OCI-LY1 (cell line): ENCODE results near the gene TBPL2.

Experiments used
- H2AFZ ChIP-seq: fragments of 200-600 bp; sonication (generic), shearing (Covaris generic); 2 replicates; pipeline ENCODE4 v1.6.0; 2014; ENCODE audit warnings: antibody characterized with exemption, mild to moderate bottlenecking, low read length
- H3F3A ChIP-seq: fragments of 200-600 bp; sonication (generic), shearing (Covaris generic); 2 replicates; pipeline ENCODE4 v1.6.0; 2014; ENCODE audit warnings: mild to moderate bottlenecking, antibody characterized with exemption, low read length, moderate library complexity; ENCODE audit not compliant: insufficient read depth
- H3K27ac ChIP-seq: fragments of 200-600 bp; sonication (generic); 2 replicates; pipeline ENCODE4 v1.5.1; 2014; ENCODE audit warnings: low read length, mixed run types, mild to moderate bottlenecking, low read depth; ENCODE audit not compliant: poor library complexity, severe bottlenecking
- H3K27me3 ChIP-seq: fragments of 200-600 bp; sonication (generic); 2 replicates; pipeline ENCODE4 v1.6.0; 2014; ENCODE audit warnings: antibody characterized with exemption, mild to moderate bottlenecking, low read length, moderate library complexity; ENCODE audit not compliant: insufficient read depth
- H3K36me3 ChIP-seq: fragments of 200-600 bp; sonication (generic); 2 replicates; pipeline ENCODE4 v1.6.1; 2014; ENCODE audit warnings: mild to moderate bottlenecking, antibody characterized with exemption, low read length, moderate library complexity, mixed read lengths; ENCODE audit not compliant: insufficient read depth
- H3K4me1 ChIP-seq: fragments of 200-600 bp; sonication (generic); 2 replicates; pipeline ENCODE4 v1.5.1; 2014; ENCODE audit warnings: mild to moderate bottlenecking, low read length, moderate library complexity; ENCODE audit not compliant: insufficient read depth, severe bottlenecking
- H3K4me2 ChIP-seq: fragments of 200-600 bp; sonication (generic), shearing (Covaris generic); 2 replicates; pipeline ENCODE4 v1.6.1; 2014; ENCODE audit warnings: low read length
- H3K4me3 ChIP-seq: fragments of 200-600 bp; sonication (generic); 2 replicates; pipeline ENCODE4 v1.5.1; 2014; ENCODE audit warnings: low read length, low read depth, mild to moderate bottlenecking, mixed read lengths; ENCODE audit not compliant: poor library complexity, severe bottlenecking
- H3K79me2 ChIP-seq: fragments of 200-600 bp; shearing (Covaris generic); 2 replicates; pipeline ENCODE4 v1.6.1; 2016; ENCODE audit warnings: mixed run types, low read length, mixed read lengths; ENCODE audit not compliant: insufficient read depth
- H3K9ac ChIP-seq: fragments of 200-600 bp; sonication (generic), shearing (Covaris generic); 2 replicates; pipeline ENCODE4 v1.6.1; 2014; ENCODE audit warnings: mild to moderate bottlenecking, low read length, mixed read lengths
- H3K9me2 ChIP-seq: fragments of 200-600 bp; sonication (generic), shearing (Covaris generic); 2 replicates; pipeline ENCODE4 v1.6.1; 2014; ENCODE audit warnings: low read depth, mild to moderate bottlenecking, low read length, mixed read lengths
- H3K9me3 ChIP-seq: fragments of 200-600 bp; shearing (Covaris generic); 2 replicates; pipeline ENCODE4 v1.6.1; 2014; ENCODE audit warnings: low read length, mixed read lengths
- H4K20me1 ChIP-seq: fragments of 200-600 bp; sonication (generic), shearing (Covaris generic); 2 replicates; pipeline ENCODE4 v1.6.0; 2016; ENCODE audit warnings: mild to moderate bottlenecking, low read length; ENCODE audit not compliant: insufficient read depth
- EZH2 ChIP-seq: fragments of 200-600 bp; sonication (generic), shearing (Covaris generic); IDR thresholded peaks from 2 replicates; pipeline ENCODE4 v1.8.0; 2017; ENCODE audit warnings: borderline replicate concordance, mixed run types, mild to moderate bottlenecking, antibody characterized with exemption, low read length, moderate library complexity, mixed read lengths
- TF ChIP-seq, protein P1 (sequence below): fragments of 200-600 bp; sonication (generic), shearing (Covaris generic); IDR thresholded peaks from 2 replicates; pipeline ENCODE4 v1.5.1; 2017; ENCODE audit warnings: mild to moderate bottlenecking, antibody characterized with exemption, low read length, moderate library complexity, mixed read lengths

The TBPL2 gene

DNA sequence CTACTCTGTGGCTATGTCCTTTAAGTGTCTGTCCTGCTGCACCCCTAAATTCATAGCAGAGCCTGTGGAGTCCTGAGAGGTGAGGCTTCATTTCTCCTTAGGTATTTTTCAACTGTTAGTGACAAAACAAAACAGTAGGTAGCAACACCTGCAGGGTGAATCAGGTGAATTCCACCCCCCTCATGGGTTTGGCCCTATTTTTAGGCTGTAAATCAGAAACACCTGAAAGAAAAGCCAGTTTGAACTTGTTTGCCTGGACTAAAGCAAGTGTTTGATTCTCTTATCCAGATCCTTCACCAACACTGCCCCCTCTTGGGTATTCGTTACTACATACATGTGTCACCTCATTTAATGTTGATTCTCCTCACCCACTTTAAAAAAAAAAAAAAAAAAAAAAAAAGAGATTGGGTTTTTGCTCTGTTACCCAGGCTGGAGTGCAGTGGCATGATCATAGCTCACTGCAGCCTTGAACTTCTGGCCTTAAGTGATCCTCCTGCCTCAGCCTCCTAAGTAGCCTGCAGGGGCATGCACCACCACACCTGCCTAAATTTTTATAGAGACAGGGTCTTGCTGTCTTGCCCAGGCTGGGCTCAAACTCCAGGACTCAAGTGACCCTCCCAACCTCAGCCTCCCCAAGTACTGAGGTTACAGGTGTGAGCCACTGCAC, 10.3 kb downstream of the TBPL2 start:
- Histone ChIP-seq H3K27ac (no peak overlapping the region), H3K27me3 (no peaks in the 10 kb centered on the region), H3K4me1 (peaks cover 4% of the 10 kb centered on the region), H3K4me3 (no peak overlapping the region), H3K9ac (no peak overlapping the region), H3K36me3 (no peaks in the 10 kb centered on the region), H3K9me2 (no peaks in the 10 kb centered on the region), H4K20me1 (no peaks in the 10 kb centered on the region), H2AFZ (no peak overlapping the region), H3K4me2 (no peak overlapping the region), H3K79me2 (no peaks in the 10 kb centered on the region), H3K9me3 (no peaks in the 10 kb centered on the region), H3F3A (no peaks in the 10 kb centered on the region)
- TF ChIP-seq, protein P1, sequence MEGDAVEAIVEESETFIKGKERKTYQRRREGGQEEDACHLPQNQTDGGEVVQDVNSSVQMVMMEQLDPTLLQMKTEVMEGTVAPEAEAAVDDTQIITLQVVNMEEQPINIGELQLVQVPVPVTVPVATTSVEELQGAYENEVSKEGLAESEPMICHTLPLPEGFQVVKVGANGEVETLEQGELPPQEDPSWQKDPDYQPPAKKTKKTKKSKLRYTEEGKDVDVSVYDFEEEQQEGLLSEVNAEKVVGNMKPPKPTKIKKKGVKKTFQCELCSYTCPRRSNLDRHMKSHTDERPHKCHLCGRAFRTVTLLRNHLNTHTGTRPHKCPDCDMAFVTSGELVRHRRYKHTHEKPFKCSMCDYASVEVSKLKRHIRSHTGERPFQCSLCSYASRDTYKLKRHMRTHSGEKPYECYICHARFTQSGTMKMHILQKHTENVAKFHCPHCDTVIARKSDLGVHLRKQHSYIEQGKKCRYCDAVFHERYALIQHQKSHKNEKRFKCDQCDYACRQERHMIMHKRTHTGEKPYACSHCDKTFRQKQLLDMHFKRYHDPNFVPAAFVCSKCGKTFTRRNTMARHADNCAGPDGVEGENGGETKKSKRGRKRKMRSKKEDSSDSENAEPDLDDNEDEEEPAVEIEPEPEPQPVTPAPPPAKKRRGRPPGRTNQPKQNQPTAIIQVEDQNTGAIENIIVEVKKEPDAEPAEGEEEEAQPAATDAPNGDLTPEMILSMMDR = peak; percentile 46
- TF ChIP-seq EZH2 = no peak

DNA sequence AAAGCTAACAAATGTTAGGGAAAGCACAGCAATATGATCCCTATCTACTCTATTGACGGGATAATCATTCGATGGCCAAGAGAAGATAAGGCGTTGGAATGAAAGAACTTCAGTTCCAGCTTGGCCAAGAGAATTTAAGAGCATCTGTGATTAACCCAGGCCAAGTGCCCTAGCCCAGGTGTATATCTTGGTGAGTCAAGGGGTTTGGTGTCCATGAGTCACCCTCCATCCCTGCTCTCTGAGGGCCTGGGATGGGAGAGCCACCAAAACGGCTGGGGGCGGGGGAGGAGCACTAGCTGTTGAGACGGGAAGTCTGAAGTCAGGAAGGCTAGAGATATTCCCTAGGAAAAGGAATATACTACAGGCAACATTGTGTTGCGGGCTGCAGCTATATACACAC, 13.0 kb downstream of the TBPL2 start:
- Histone ChIP-seq H3K4me2 (no peak overlapping the region), H3K9me3 (no peaks in the 10 kb centered on the region)
- no peak for TF ChIP-seq EZH2
- TF ChIP-seq, protein P1 = no peak

DNA sequence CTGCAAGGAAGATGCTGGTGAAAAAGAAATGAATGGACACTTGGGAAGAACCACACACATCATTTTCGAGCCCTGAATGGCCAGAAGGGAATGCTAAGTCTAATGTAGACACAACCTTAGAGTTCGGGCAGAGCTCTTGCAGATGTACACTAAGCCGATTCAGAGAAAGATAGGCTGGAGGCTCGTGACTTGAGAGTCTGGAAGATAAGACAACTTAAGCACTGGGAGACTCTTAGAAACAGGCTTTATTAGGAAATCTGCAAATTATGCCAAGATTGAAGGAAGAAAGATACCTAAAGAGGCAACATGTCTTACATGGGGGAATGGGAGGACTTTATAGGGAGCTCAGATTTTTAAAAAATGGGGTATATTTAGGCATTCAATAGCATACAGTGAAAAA, 13.5 kb downstream of the TBPL2 start:
- TF ChIP-seq, protein P1 = no peak
- TF ChIP-seq EZH2 = no peak
- H3K27me3 ChIP-seq = no peaks in the 10 kb centered on the region
- no peak overlapping the region for H3K9ac ChIP-seq
- no peak overlapping the region for H3K4me3 ChIP-seq
- H3F3A ChIP-seq = no peaks in the 10 kb centered on the region
- H2AFZ ChIP-seq = no peak overlapping the region
- no peaks in the 10 kb centered on the region for H3K79me2 ChIP-seq
- no peaks in the 10 kb centered on the region for H3K9me3 ChIP-seq
- H3K4me2 ChIP-seq = no peak overlapping the region
- H4K20me1 ChIP-seq = no peaks in the 10 kb centered on the region
- H3K36me3 ChIP-seq = no peaks in the 10 kb centered on the region
- no peak overlapping the region for H3K27ac ChIP-seq
- H3K4me1 ChIP-seq = peaks cover 4% of the 10 kb centered on the region
- no peaks in the 10 kb centered on the region for H3K9me2 ChIP-seq

More for the DNA sequence above, 13.0 kb downstream of the TBPL2 start:
- Histone ChIP-seq H2AFZ (no peak overlapping the region), H3K36me3 (no peaks in the 10 kb centered on the region), H4K20me1 (no peaks in the 10 kb centered on the region), H3K9me2 (no peaks in the 10 kb centered on the region), H3K4me1 (peaks cover 4% of the 10 kb centered on the region), H3K4me3 (no peak overlapping the region), H3K27ac (no peak overlapping the region), H3K27me3 (no peaks in the 10 kb centered on the region), H3K9ac (no peak overlapping the region), H3K79me2 (no peaks in the 10 kb centered on the region), H3F3A (no peaks in the 10 kb centered on the region)
